Measurements from ENCODE around the gene TINAGL1.

Gene TINAGL1

GRCh38 chr1:31607360-31607759 lies 31.0 kb downstream of the TINAGL1 start:
- DNase-seq (ENCODE audit: low read depth), result no peak

- no peak for DNase-seq (ENCODE audit: low read depth)
Observed at GRCh38 chr1:31609514-31610118, 33.3 kb downstream of the TINAGL1 start.

- no peak for DNase-seq (ENCODE audit: low read depth)
Observed at GRCh38 chr1:31614414-31615005, 38.2 kb downstream of the TINAGL1 start.

DNA sequence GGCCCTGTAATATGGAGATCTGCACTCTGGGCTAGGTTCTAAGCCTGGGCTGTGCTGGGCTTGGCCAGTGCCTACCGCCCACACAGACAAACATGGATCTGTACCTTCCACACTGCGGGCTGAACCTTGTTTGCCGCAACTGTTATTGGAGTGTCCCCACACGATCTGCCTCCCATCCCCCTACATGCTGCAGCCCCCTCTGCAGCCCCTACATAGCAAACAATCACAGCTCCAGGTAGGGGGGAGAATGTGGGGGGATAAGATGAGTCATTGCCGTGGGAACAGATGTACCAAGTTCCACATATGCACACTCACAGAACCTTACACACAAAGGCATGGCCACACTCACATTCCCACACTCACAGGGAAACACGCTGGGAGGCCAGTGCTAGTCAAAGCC lies 39.1 kb downstream of the TINAGL1 start:
- DNase-seq (ENCODE audit: low read depth), result no peak

DNA sequence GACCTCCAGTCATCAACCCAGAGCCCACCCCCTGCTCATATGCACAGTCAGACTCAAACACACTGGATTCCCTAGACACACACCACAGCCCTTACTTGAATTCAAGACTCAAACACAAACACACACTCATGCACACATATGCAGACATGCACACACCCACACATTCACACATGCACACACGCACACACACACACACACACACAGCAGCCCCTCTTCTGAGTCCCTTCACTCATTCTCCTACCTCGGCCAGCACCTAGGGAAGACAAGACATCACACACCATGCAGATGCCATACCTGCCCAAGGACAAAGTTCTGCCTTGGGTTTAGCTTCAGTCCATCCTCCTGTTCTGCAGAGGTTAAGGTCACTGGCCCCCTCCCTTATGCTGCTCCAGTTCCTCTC lies 39.6 kb downstream of the TINAGL1 start:
- no peak for DNase-seq (ENCODE audit: low read depth)

DNA sequence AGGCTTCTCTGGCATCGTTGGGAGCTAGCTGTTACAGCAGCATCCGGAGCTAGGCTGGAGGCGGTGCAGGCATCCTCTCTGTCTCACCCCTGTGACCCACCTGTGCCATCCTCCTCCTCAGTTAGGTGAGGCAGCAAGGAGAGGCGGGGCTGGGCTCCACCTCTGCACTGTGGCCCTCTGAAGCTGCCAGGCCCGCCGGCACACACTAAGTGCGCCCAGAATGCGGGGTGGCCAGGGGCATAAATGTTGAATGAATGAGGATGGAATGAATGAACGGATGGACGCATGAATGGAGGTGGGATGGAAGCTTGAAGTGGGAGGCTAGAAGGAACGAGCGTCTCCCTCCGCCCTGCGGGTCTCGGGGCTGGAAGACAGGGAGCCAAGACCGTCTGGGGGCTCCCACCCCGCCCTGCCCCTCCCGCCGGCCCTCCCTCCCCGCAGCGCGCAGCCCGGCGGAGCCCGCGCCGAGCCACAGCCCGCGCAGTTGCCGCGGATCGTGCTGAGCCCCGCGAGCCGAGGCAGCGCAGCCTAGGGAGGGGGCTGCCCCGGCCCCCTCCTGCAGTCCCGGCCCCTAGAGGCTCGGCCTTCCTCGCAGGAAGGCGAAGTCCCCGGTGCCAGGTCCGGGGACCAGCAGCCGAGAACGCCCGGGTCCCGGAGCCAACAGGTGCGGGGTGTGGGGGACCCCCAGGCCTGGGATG lies 41.1 kb downstream of the TINAGL1 start, which contains the start of gene HCRTR1:
TSS of gene HCRTR1 (plus strand) at position 472 of the 698 bp plus-strand sequence. CDS start 1,504 bp downstream, outside the sequence.
- no peak for DNase-seq (ENCODE audit: low read depth)

DNA sequence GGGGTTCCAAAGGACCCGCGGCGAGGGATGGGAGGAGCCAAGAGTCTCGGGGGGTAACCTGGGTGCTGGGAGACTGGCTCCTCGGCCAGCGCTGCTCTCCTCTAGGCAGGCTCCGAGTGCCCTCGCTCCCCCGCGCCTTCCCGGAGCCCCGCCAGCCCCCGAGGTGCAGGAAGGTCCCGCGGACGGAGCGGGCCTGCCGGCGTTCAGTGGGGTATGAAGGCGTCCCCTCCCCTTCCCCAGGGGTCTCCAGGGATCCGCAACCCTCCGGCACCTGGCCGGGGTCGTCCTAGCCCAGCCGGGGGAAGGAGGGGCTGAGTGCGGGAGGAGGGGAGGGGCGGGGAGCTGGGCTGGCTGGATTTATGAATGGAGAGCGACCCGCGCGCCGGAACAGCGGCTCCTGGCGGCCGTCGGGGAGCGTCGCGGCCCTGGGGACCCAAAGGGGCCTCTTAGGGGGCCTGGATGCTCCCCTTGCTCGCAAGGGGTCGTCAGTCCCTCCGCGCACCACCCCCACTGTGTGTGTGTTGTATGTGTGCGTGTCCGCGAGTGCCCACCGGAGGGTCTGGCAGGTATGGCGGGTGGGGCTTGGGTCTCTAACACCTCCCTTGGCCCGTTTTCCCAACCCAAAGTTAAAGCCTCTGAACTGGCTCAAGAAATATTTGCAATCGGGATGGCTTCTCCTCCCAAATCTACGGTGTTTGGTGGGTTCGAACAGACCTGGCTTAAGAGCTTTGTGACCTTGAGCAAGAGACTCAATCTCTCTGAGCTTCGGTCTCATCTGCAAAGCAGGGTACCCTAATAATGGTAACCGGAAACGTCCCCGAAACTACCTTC lies 41.8 kb downstream of the TINAGL1 start:
- no peak for DNase-seq (ENCODE audit: low read depth)

DNA sequence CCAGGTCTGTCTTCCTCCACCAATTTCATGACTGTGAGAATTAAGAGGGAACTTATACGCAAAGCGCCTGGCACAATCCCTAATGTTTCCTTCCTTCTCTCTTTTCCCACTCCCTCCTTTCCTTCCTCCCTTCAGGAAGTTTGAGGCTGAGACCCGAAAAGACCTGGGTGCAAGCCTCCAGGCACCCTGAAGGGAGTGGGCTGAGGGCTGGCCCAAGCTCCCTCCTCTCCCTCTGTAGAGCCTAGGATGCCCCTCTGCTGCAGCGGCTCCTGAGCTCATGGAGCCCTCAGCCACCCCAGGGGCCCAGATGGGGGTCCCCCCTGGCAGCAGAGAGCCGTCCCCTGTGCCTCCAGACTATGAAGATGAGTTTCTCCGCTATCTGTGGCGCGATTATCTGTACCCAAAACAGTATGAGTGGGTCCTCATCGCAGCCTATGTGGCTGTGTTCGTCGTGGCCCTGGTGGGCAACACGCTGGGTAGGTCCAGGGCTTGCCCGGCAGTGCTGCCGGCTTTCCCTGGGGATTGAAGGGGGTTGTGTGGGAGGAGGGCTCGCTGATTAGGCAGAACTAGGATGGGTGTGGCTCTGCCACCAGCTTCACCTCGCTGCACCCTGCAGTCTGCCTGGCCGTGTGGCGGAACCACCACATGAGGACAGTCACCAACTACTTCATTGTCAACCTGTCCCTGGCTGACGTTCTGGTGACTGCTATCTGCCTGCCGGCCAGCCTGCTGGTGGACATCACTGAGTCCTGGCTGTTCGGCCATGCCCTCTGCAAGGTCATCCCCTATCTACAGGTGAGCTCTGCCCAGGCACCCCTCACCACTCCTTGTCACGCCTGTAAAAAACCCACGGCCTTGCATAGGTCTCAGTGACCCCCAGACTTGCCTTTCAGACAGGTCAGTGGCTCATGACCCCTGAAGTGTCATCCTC lies 42.9 kb downstream of the TINAGL1 start:
- DNase-seq (ENCODE audit: low read depth), result no peak

DNA sequence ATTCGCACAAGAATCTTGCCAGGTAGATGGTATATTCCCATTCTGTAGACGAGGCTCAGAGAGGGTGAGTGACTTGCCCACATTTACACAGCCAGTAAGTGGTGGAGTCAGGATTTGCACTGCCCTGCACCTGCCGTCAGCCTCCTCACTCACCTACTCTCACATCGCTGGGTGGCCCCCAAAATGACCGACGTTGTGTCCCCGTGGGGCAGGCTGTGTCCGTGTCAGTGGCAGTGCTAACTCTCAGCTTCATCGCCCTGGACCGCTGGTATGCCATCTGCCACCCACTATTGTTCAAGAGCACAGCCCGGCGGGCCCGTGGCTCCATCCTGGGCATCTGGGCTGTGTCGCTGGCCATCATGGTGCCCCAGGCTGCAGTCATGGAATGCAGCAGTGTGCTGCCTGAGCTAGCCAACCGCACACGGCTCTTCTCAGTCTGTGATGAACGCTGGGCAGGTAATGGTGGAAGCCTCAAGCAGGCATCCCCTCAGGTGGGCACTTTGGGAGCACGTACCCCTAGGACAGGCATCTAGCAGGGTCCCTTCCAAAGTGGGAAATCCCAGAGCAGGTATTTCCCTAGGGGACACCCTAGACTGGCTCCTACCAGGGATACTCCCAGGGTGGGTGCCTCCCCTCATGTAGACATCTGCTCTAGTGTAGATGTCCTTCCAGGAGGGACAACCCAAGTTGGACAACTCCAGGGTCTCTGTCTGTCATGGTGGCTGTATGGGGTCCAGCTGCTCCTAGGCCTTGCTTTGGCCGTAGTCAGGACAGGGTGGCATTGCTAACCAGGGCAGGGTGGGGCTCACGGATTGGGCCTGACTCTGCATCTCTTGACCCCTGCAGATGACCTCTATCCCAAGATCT lies 44.5 kb downstream of the TINAGL1 start:
- DNase-seq (ENCODE audit: low read depth), result no peak

DNA sequence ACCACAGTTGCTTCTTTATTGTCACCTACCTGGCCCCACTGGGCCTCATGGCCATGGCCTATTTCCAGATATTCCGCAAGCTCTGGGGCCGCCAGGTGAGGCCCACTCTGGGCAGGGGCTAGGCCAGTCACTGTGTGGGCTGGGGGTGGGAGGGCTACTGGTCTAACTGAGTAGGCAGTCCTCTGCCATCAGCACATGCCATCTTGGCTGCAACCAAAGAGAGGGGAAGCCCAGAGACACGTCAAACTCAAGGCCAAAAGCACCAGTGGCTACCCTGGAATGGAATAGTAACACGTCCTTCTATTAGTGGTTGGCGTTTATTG lies 45.1 kb downstream of the TINAGL1 start:
- DNase-seq (ENCODE audit: low read depth), result no peak

DNA sequence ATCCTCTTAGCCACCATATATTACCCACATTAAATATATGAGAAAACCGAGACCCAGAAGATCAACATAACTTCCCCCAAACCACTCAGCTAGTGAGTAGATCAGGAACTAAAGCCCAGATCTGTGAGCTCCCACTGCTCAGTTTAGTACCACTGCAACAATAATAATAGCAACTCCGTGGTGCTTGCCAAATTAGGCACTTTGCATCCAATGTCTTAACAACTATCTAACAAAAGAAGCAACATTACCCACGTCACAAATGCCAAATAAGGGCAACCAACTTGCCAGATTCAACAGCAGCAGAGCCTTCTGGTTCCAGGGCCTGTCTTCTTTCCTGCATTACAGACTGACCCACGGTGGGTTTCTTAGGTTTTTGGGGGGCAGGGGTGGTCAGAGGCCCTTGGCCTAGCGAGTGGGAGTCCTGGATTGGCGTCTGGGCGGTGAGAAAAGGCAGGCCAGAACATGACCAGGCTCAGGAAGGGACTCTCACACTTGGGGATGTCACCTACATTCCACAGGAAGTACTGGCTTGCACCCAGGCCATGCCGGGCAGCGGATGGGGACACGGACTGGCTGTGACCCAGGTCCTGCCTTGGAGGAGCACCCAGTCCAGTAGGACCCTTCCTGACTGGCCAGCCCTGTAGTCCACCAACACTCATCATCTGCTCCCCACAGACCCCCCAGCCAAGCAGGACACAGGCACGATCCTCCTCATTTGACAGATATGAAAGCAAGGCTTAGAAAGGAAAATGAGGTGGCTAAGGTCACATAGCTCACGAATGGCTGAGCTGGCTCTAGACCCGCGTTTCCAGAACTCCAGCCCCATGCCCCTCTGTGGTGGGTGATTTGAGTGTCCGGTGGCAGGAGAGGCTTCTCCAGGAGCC lies 45.8 kb downstream of the TINAGL1 start:
- DNase-seq (ENCODE audit: low read depth), result no peak

DNA sequence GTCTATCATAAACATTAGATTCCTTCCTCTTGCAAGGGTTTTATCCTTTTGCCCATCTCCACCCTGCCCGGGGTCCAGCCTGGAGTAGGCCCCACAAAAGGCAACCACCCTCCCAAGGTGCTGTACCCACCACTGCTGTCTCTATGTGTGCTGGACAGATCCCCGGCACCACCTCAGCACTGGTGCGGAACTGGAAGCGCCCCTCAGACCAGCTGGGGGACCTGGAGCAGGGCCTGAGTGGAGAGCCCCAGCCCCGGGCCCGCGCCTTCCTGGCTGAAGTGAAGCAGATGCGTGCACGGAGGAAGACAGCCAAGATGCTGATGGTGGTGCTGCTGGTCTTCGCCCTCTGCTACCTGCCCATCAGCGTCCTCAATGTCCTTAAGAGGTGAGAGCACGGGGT lies 47.0 kb downstream of the TINAGL1 start:
- DNase-seq (ENCODE audit: low read depth), result no peak

GRCh38 chr1:31624309-31624708 lies 48.0 kb downstream of the TINAGL1 start:
- DNase-seq (ENCODE audit: low read depth), result no peak

DNA sequence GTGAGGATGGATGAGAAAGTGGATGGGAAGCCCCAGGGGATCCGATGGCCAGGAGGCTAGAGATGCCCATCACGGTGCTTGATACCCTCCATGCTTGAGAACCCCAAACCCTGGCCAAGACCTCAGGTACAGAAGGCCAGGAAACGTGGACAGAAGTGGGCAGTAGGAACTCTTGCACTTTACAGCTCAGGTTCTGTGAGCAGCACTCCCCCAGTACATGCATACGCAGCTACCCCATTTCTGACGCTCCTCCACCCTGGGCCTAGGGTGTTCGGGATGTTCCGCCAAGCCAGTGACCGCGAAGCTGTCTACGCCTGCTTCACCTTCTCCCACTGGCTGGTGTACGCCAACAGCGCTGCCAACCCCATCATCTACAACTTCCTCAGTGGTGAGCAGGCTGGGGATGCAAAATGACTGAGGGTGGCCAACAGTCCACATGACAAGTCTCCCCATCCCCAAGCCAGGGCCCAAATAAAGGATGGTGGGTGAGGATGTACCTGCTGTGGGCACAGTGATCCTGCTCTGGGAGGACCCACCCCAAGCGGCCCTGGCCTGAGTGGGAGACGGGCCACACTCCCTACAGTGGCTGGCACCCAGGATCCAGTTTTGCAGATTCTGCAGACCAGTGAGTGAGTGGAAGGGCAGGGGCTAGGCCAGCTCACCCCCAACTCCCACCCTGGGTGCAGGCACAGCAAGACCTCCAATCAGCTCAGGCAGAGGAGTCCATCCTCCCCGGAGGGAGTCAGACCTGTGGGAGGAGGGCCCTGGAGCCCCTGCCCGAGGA lies 48.6 kb downstream of the TINAGL1 start:
- DNase-seq (ENCODE audit: low read depth), result no peak

DNA sequence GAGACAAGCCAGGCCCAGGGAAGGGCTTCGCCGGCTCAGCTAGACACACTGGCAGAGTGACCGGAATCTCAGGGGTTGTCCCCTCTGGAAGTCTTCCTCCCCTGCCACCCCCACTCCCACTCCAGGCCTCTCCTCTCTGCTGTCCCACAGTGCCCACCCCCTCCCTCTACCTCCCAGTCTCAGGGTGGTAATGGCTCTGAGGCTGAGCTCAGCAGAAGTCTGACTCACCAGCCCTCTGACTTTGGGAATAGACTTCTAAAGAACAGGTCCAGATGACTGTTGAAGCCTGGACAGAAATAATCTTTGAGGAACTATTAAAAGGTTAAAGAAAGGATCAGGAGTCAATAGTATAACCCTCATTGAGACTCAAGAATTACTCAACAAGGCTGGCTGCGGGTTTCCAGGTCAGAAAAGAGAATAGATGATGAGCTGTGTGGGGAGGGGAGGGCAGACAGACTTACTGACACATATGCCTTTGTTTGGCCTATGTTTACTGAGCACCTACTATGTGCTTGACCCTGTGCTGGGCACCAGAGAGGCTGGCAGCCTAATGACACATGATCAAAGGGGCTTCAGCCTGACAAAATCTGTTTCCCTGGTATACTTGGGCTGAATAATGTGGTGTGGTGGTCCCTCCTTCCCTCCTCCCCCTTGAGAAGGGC lies 49.4 kb downstream of the TINAGL1 start:
- peak; percentile 40 for DNase-seq (ENCODE audit: low read depth)

GRCh38 chr1:31626223-31627207 lies 50.2 kb downstream of the TINAGL1 start:
- DNase-seq (ENCODE audit: low read depth), result peak; percentile 35

Data from GM04504 (cell line).